HG03460 (cell line): ENCODE data around the gene ARL15.

Experiments used
- ATAC-seq: cut with Tn5 transposase; IDR thresholded peaks from one replicate; pipeline ENCODE4 v1.9.1; 2021; ENCODE audit not compliant: unreplicated experiment

The ARL15 gene

DNA sequence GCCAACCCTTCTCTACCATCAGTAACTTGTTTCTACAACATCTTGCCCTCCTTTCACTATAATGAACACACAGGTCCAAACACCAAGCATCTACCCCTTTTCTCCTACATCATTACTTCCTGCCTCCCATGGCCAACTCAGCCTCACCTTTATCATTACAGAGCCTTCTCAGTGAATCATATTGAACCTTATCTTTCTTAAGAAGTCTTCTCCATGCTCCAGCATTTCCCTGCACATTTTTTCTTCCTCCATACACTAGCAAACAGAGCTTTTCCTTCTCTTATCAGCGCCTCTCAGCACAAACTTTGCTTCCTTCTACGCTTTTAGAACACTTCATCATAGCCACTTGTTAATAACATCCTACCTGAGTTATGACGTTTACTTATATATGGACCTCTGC is 148.2 kb downstream of the ARL15 start:
- ATAC-seq, result no peak

DNA sequence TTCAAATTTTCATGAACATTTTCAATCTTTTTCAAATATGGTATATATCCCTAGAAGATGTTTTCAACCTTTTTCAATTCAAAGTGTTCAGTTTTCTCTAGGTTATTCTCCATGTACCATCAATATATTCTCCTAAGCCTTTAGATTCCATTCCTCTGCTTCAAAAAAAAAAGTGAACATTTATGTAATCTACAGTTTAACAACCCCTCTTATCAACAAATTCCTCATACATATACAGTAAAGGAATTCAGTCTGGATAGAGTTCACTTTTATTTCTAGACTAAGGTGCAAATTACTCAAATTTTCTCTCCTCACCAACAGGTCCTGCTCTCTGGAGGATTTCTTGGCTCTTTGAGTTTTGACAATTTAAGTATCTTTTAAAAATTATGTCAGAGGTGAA is 150.0 kb downstream of the ARL15 start:
- no peak for ATAC-seq

DNA sequence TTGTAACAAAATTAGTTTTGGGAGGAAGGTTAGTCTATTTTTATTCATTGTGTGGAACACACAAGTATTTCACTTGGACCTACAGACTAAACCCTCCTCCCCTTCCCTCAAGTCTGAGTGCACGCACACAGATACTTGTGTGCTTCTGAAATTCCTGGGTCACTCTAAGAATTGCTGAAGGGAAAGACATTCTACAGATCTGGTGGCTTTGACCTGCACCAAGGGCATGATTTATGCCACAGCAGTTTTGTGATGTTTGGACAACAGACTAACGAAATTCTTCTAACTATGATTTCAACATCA is 150.5 kb downstream of the ARL15 start:
- ATAC-seq, result no peak

DNA sequence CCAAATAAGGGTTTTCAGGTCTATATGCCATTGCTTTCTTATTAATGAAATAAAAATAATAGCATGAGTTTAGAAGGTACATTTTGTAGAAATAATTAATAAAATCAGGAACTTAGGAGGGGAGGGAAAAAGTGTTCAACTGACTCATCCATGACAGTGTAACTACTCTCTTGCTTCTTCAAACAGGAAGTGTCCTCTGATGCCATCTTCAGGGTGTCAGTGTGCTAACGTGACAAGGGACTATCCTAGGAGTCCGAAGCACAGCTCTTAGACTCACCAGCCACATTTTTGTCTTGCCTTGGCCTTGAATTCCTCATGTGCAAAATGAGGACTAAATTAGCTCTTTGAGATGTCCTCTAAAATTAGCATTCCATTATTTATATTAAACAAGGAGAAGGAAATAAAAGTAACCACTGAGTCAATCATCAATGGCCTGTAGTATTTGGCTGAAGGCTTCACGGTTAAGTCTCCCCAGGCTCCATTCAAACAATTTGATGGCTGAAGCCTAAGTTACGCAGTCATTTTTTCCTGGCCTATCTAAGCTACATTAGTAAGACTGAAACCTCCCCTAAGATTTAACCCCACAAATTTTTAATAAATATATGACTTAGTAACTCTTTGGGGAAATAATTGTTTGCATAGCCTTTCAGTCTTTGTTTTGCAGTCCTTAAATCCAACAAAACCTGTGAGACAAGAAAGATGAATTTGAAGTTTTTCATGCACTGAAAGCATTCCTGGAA is 151.1 kb downstream of the ARL15 start:
- ATAC-seq, result no peak

DNA sequence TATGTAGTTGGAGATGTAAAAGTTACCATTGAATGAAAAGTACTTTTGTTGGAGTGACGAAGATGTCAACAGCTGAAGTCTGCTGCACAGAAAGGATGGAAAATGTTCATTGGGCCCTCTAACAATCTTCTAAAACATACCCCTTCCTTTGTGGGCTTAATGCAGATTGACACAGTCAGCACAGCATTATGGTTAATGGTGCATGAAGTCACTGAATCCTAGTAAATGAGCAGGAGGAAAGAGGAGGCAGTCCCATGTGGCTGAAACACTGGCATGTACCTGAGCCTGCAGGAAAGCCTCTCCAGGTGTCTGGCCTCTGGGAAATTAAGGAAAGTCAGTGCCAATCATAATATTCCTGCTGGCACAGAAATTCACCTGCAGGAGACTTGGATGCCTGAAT is 153.8 kb downstream of the ARL15 start:
- ATAC-seq, result no peak

DNA sequence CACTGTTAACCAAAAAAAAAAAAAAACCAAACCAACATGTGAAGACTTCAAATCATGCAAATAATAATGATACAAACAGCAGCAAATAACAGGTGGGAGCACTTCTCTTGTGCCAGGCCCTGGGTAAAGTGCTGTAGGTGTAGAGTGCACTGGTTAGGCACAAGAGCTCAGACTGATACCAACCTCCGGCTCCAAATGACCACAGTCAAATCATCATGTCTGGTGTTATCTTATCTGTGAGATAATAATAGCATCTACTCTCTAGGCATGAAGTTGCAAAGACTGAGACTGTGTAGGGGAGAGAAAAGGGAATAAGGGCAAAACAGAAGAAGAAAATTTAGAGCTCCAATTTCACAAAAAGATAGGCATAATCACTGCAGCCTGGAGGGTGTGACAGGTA is 159.5 kb downstream of the ARL15 start:
- ATAC-seq, result no peak

DNA sequence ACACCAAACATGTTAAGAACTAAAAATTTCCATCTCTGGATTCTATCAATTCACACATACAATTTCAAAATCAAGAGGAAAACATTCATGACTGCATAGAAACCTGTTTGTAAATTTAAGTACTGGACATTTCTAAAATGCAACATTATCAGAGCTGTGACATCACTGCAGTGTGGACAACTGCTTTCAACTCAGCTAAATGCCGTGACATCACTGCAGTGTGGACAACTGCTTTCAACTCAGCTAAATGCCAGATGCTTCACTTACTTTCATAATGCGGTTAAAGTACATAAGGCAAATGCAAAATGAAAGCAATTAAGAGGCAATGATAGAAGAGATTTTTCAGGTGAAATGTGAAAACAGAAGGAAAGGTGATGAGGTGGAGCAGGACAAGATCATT is 161.5 kb downstream of the ARL15 start:
- no peak for ATAC-seq

DNA sequence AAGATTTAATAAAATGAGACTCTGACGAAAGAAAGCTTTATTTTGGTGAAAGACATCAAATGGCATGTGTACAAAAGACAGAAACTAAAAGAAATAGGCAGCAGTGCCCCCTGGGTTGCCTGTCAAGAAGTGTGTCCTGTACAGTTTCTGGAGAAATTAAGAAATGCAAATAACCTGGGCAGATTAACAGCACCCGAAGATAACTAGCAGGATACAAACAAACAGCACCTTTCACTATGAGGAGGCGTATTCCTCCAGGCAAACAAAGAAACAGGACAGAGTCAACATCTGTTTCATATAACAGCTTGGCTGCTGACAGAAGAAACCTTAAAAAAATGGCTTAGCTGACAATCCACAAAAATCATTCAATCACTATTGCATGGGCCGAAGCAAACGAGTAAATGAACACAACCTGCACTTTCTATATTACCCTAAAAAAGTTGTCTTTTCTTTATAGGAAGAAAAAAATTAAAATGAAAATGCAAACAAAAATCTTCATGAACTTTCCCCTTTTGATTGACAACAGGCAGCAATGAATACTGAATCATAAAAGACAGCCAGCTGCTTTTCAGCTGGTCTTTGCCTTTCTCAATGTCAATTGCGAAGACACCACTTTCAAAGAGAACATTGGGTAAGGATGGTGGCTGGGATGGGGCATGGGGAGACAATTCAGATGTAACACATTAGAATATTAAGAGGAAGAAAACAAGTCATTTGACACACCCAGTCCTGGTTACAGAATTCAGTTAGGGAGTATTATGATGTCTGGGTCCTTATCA is 162.1 kb downstream of the ARL15 start:
- no peak for ATAC-seq

DNA sequence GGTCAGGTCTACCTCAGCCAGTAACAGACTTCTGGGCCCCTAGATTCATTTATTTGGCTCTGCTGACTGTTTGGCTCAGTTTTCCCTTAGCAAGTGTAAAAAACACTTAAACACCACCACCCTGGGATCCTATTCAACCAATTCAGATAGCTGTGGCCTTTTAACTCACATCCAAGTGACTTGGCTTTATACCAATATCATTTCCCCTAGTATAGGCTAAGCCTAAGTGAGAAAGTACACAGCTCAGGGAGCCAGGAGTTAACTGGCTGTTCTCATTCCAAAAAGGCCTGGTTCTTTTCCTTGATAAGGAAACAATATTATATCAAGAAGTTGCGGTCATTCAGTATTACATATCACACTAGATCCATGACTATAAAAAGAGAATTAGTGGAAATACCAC is 163.5 kb downstream of the ARL15 start:
- ATAC-seq, result no peak

DNA sequence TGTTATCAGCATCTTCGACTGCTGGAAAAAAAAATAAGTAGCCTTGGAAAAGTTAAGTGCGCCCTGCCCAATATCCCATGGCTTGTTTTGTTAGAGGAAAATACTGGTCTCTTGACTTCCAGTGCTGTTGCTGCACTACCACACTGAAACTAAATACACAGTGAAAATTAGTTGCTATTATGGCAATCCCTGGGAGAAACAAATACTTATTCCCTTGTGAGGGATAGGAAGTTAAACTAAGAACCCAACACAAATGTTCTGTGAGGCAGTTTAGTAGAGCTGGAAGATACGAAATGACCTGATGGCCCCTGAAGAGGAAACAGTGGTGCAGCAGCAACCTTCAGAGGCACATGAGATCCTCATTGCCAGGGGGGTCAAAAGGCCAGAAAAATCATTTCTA is 164.0 kb downstream of the ARL15 start:
- no peak for ATAC-seq

DNA sequence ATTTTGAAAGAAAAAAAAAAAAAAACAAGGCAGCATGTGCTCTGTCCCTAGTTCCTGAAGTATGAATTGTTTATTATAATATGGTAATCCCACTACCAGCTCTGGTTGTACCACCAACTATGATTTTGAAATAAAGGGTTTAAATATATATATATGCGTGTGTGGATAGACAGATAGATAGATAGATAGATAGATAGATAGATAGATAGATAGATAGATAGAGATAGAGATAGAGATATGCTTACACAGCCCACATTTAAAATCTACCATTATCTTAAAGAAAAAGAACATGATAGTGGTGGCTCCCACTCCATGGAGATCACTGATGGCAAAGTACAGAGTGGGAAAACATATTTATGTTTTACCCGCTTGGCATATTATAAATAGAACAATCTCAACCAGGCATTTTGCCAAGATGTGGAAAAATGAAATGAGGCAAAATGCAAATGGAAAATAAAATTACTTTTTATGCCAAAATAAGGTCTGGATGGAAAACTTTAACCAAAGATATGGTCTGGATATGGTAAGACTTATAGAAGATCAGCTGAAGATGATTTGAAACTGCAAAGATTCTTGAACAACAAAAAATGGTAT is 170.0 kb downstream of the ARL15 start:
- ATAC-seq, result no peak

DNA sequence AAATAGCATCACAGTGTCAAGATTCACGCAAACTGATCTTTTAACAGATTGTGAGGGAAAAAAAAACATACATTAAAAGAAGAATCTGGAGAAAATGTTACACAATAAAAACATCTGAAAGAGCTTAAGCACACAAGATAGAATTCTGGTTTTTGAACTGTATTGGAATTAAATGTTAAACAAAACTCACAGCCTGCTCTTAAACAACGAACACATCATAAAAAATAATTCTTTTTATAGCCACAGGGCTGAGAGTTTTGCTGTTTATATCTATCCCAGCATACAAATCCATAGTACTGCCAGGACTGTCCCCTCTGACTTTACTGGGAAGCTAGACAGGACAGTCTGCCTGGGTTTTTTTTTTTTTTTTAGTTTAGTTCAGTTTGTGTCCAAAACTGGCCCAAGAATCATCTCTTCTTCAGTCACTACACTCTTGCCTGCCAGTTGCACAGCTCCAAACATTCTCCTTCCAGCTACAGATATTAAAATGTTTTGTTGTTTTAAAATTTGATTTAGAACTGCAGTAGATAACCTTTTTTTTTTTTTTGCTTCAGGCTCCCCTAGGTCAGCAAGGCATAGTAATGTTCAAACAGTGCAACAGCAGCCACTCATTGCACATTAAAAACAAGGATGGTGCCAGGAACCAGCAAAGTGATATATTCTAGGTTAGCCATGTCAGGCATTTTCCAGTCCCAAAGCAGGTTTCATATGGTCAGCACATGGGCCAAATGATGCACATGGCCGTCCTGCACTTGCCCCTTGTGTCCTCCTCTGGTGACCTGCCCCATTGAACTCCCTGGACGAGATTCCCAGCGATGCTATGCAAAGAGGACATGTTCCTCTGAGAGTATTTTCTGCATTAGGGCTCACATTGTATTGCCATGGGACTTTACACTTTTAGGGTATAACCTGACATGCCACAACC is 173.6 kb downstream of the ARL15 start:
- ATAC-seq, result no peak

DNA sequence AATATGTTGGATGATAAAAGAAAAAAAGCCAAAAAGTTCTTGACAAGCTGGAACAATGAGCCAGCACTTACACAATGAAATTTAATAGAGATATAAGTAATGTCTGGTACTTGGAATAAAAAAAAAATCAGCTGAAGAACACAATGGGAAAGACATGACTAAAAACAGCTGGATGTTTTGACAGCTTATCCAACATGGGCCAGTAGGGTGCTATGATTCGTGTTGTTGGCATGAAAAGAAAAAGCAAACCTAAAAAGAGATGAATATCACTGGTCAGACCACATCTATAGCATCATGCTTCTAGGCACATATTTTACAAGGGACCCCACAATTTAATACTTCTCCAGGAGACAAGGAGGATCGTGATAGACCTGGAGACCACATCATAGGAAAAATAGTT is 175.3 kb downstream of the ARL15 start:
- ATAC-seq, result no peak

DNA sequence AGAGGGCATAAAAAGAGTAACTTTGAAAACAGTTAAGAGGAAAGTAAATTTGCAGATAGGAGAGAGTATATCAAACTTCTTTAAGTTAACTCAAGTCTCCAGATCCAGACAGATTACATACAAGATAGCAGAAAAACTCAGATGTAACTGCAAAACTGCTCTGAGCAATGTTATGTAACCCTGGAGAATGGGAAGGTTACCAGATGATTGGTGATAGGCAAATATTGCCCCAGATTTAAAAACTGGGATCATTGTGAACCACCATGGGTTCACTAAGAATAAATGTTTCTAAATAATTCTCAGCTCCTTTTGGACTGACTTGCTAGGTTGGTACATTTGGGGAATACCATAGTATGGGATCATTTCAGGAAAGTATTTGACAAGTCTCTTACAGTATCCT is 176.5 kb downstream of the ARL15 start:
- no peak for ATAC-seq

DNA sequence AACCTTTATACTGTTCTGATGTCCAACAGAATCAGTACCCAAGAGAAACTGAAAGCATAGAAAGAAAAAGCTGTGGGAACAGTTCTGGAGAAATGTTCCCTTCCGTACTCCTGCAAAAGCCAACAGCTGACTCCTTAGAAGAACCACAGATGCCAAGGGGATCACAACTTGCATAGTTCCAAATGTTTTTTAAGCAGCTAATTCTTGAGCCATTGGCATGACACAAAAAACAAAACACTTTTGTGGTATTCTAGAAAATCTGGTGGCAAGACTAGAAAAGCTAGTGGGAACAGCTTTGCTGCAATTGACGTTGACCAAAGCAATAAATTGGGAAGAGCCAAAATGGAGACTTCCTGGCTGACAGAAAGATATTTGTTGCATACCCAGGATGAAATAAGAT is 189.9 kb downstream of the ARL15 start:
- ATAC-seq, result no peak

DNA sequence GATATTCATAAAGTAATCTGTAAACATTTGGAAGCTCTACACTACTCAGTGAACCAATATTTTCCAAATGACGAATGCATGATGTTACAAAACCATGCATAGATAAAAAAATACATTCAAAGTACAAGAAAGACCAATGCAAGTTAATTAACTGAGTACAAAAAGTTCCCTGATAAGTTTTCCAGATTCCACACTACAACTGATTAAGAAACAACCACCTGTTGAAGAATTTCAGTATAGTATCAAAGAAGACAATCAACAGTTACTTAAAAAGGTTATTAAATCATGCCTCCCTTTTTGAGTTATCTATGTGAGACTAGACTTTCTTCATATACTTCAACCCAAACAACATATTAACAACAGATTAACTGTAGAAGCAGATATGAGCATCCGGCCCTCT is 192.4 kb downstream of the ARL15 start:
- ATAC-seq, result no peak

DNA sequence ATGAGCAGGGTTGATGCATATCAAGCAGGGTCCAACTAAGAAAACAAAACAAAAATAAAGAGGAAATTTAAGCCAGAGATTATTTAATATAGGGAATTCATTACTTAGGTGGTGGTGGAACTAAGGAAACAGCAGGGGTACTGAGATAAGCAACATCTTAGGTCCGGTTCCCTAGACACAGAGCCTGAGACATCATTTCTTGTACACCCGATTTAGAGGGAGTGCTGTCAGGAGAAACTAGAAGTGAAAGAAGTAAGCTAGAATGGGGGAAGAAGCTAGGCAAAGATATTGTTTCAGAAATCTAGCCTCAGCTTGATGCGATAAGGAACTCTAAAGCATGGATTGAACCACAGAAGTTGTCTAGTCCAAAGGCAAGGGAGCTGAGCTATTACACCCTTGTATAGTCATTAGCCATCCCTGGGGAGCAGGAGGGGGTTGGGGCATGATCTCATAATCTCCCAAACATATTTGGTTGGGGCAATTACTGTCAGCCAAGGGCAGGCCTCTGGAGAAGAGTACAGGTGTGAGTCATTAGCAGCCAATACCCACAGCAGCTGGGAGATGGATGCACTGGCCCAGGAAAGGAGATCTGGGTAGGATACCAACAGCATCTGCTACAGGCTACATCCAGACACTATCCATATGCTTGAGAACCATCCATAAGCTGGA is 194.5 kb downstream of the ARL15 start:
- no peak for ATAC-seq

DNA sequence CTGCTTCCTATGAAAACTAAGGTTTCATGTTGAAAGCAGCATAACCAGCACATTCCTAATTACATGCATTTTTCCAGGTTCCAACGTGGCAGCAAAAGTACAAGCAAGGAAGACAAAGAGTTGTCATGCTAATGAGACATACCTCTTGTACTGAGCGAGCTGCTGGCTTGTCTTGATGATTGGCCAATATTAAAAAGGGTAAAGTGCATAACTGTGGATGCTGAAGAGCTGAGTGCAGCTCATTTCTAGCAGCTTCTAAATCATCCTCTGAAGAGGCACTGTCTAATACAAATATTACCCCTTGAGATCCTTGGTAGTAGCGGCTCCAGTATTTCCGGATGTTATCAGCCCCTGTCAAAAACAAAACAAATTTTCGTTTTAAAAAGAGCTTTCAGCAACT is 197.3 kb downstream of the ARL15 start:
- ATAC-seq, result no peak

DNA sequence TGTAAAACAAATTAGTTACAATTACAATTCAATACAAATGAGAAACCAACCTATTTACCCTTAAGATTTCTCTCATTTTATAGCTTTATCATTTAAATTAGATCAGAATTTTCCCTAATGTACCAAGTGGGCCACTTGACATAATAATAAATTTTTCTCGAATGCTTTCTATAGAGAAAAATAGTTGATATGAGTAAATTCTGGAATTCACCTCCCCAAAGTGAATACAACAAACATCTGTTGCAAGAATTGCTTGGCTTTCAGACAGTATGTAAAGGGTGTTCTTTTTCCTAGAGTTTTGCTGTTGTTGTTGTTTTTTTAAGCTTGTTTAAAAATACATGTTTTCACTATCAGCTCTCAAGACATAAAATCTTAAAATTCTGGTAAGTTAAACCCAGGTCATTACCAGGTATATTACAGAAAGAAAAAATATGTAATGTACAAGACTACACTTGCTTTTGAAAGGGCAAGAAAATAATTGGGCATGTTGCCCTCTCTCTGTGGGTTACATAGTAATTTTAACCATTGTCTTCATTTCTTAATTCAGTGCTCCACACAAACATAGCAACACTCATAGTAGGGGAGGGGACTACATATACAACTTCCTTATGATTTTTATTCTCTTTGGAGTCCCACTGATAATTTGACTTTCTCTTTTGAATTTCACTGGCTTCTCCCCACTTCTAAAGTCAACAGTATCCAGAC is 200.6 kb downstream of the ARL15 start:
- ATAC-seq, result no peak

DNA sequence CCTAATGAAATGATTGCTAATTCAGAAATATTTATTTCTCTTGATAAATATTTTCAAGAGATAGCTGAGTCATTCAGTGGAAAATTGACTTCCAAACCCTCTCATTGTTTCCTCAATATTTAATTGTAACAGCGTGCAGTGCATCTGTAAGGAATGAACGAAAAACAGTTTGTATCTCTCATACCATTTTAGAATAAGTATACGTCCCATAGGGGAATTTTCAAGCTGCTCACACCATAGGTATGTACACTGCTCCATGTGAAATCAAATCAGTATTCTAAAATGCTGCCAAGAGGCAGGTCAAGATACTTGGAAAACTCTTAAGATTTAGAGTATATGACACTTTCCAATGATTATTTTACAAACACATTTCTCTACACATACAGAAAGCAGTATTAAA is 202.2 kb downstream of the ARL15 start:
- no peak for ATAC-seq
